BLaER1 treated with 17β-estradiol and CSF1 and Interleukin-3, amounts not matched to agents 10 nM and 100 nM (cell line): ENCODE data around the gene ECD.

Source experiments
- H3K27ac ChIP-seq, 11 experiments: shearing (Covaris generic); formaldehyde crosslinking; 2 replicates each; pipeline ENCODE4 v1.8.1; 2022
- H3K27me3 ChIP-seq, 11 experiments: shearing (Covaris generic); formaldehyde crosslinking; 2 replicates each; pipeline ENCODE4 v1.8.1; 2022
- H3K36me3 ChIP-seq, 11 experiments: shearing (Covaris generic); formaldehyde crosslinking; 2 replicates each; pipeline ENCODE4 v1.8.1; 2022
- H3K4me1 ChIP-seq, 10 experiments: shearing (Covaris generic); formaldehyde crosslinking; 2 replicates each; pipeline ENCODE4 v1.8.1; 2022
- H3K4me2 ChIP-seq, 11 experiments: shearing (Covaris generic); formaldehyde crosslinking; 2 replicates each; pipeline ENCODE4 v1.8.1; 2022
- H3K4me3 ChIP-seq, 10 experiments: shearing (Covaris generic); formaldehyde crosslinking; 2 replicates each; pipeline ENCODE4 v1.8.1; 2022
- H3K9ac ChIP-seq, 11 experiments: shearing (Covaris generic); formaldehyde crosslinking; 2 replicates each; pipeline ENCODE4 v1.8.1; 2022
- H3K9me3 ChIP-seq, 11 experiments: shearing (Covaris generic); formaldehyde crosslinking; replicated peaks in 1 of 11; 2 replicates each; pipeline ENCODE4 v1.8.1; 2022
- H4K20me1 ChIP-seq, 11 experiments: shearing (Covaris generic); formaldehyde crosslinking; 2 replicates each; pipeline ENCODE4 v1.8.1; 2022
- Cebpa-rat ChIP-seq, 11 experiments: shearing (Covaris generic); IDR thresholded peaks; 2 replicates each; pipeline ENCODE4 v1.8.1; 2022

Gene ECD

DNA sequence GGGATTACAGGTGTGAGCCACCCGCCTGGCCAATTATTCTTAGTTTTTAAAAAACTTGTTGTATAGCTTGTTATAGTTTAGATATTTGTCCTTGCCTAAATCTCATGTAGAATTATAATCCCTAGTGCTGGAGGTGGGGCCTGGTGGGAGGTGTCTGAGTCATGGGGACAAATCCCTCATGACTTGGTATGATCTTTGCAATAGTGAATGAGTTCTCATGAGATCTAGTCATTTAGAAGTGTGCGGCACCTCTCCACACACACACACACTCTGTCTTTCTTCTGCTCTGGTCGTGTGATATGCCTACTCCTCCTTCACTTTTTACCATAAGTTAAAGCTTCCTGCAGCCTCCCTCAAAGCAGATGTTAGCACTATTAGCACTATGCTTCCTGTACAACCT, 37.3 kb upstream of the ECD start:
- Histone ChIP-seq H3K36me3 (peaks cover 13 to 52% (median 25%) of the 10 kb centered on the region in 11 experiments; a peak in 19 of 22 replicates), H3K9me3 (peaks cover 0 to 19% (median 12%) of the 10 kb centered on the region in 11 experiments; a peak in 19 of 22 replicates), H3K4me2 (no peak overlapping the region), H3K4me1 (no peaks in the 10 kb centered on the region; a peak in 1 of 20 replicates), H3K4me3 (no peak overlapping the region), H3K9ac (no peak overlapping the region), H4K20me1 (no peaks in the 10 kb centered on the region), H3K27ac (no peak overlapping the region), H3K27me3 (no peaks in the 10 kb centered on the region)
- TF ChIP-seq Cebpa-rat (IDR thresholded peaks at IDR 0.05) = no peak

- no peaks in the 10 kb centered on the region for H4K20me1 ChIP-seq
- TF ChIP-seq Cebpa-rat (IDR thresholded peaks at IDR 0.05) = no peak
- H3K4me3 ChIP-seq = no peak overlapping the region
- H3K4me1 ChIP-seq = peaks cover 0 to 15% (median 7%) of the 10 kb centered on the region in 10 experiments; a peak in 16 of 20 replicates
- H3K9me3 ChIP-seq = no peaks in the 10 kb centered on the region
- H3K27ac ChIP-seq = no peak overlapping the region
- no peak overlapping the region for H3K9ac ChIP-seq
- no peaks in the 10 kb centered on the region for H3K27me3 ChIP-seq
- no peak overlapping the region for H3K4me2 ChIP-seq
- peaks cover 9 to 68% (median 23%) of the 10 kb centered on the region in 11 experiments; a peak in 20 of 22 replicates for H3K36me3 ChIP-seq
These were observed 22.4 kb upstream of the ECD start for GRCh38 chr10:73190188-73190587.

- Histone ChIP-seq H3K9me3 (peaks cover 0 to 12% (median 10%) of the 10 kb centered on the region in 11 experiments; a peak in 11 of 22 replicates), H3K4me1 (peaks cover 0 to 15% (median 7%) of the 10 kb centered on the region in 10 experiments; a peak in 16 of 20 replicates), H3K27me3 (no peaks in the 10 kb centered on the region), H4K20me1 (no peaks in the 10 kb centered on the region), H3K4me3 (no peak overlapping the region), H3K27ac (no peak overlapping the region), H3K9ac (no peak overlapping the region), H3K4me2 (no peak overlapping the region), H3K36me3 (peaks cover 21 to 68% (median 28%) of the 10 kb centered on the region in 11 experiments; a peak in 21 of 22 replicates)
- no peak for TF ChIP-seq Cebpa-rat (IDR thresholded peaks at IDR 0.05)
These were observed 18.5 kb upstream of the ECD start for GRCh38 chr10:73186266-73186665.

DNA sequence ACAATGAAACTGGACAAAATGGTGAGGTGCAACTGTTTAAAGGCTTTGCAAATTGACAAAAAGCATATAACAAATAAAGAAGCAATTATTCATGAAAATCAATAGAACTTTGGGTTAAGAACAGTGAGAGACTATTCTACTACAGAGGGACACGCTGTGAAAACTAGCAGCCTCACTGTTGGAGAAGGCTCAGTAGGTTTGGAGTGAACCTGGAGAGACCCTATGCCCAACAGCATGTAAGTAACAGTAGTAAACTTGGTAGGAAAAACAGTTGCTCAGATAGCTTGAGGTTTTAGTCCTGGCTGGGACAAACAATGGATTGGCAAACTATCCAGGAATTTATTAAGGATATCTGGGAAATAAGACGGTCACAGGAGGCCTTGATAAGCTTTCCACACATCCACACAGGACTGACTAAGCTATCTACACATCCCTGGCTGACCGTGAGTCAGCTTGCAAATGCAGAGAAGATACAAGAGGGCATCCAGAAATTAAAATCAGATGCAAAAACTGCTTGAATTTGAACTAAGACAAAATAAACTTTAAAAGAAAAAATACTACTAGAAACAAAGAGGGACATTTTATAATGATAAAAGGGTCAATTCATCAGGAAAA, 16.0 kb upstream of the ECD start:
- Histone ChIP-seq H3K9me3 (peaks cover 0 to 15% (median 12%) of the 10 kb centered on the region in 11 experiments; a peak in 11 of 22 replicates), H4K20me1 (no peaks in the 10 kb centered on the region), H3K4me3 (no peak overlapping the region), H3K4me2 (no peak overlapping the region), H3K27me3 (no peaks in the 10 kb centered on the region), H3K4me1 (peaks cover 0 to 12% (median 6%) of the 10 kb centered on the region in 10 experiments; a peak in 16 of 20 replicates), H3K9ac (no peak overlapping the region), H3K27ac (no peak overlapping the region), H3K36me3 (peaks cover 36 to 78% (median 46%) of the 10 kb centered on the region in 11 experiments)
- TF ChIP-seq Cebpa-rat (IDR thresholded peaks at IDR 0.05) = no peak

DNA sequence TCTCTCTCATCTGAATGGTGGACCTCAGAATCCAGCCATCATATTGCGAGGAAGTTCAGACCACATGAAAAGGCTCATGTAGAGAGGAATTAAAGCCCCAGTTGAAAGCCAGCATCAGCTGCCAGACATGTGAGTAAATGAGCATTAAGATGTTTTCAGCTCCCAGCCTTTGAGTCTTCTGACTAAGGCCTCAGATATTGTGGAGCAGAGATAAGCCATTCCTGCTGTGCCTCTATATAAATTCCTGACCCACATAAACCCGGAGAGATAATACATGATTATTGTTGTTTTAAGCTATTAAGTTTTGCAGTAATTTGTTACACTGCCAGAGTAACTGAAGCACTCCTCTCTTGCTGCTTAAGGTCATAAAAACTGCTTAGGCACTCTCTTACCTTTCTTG, 14.8 kb upstream of the ECD start:
- peaks cover 0 to 15% (median 12%) of the 10 kb centered on the region in 11 experiments; a peak in 11 of 22 replicates for H3K9me3 ChIP-seq
- peaks cover 43 to 88% (median 53%) of the 10 kb centered on the region in 11 experiments for H3K36me3 ChIP-seq
- no peak overlapping the region for H3K9ac ChIP-seq
- H4K20me1 ChIP-seq = no peaks in the 10 kb centered on the region
- no peak for TF ChIP-seq Cebpa-rat (IDR thresholded peaks at IDR 0.05)
- H3K27me3 ChIP-seq = no peaks in the 10 kb centered on the region
- H3K4me2 ChIP-seq = no peak overlapping the region
- no peak overlapping the region for H3K27ac ChIP-seq
- H3K4me1 ChIP-seq = no peaks in the 10 kb centered on the region
- H3K4me3 ChIP-seq = no peak overlapping the region

GRCh38 chr10:73174148-73174925, 6.5 kb upstream of the ECD start:
- Histone ChIP-seq H3K27me3 (no peaks in the 10 kb centered on the region), H3K9me3 (no peaks in the 10 kb centered on the region), H3K4me3 (no peak overlapping the region), H3K36me3 (peaks cover 28 to 65% (median 41%) of the 10 kb centered on the region in 11 experiments), H3K4me2 (no peak overlapping the region), H3K27ac (no peak overlapping the region), H3K9ac (no peak overlapping the region), H3K4me1 (peaks cover 0 to 4% (median 2%) of the 10 kb centered on the region in 10 experiments; a peak in 10 of 20 replicates), H4K20me1 (no peaks in the 10 kb centered on the region)
- TF ChIP-seq Cebpa-rat (IDR thresholded peaks at IDR 0.05) = no peak

GRCh38 chr10:73172867-73173266, 5.1 kb upstream of the ECD start:
- TF ChIP-seq Cebpa-rat (IDR thresholded peaks at IDR 0.05) = no peak
- Histone ChIP-seq H3K27me3 (no peaks in the 10 kb centered on the region), H3K4me1 (peaks cover 8 to 12% (median 10%) of the 10 kb centered on the region in 10 experiments), H3K4me2 (no peak overlapping the region), H3K9me3 (no peaks in the 10 kb centered on the region), H3K27ac (no peak overlapping the region), H3K9ac (no peak overlapping the region), H3K36me3 (peaks cover 19 to 52% (median 32%) of the 10 kb centered on the region in 11 experiments), H3K4me3 (no peak overlapping the region), H4K20me1 (no peaks in the 10 kb centered on the region)

DNA sequence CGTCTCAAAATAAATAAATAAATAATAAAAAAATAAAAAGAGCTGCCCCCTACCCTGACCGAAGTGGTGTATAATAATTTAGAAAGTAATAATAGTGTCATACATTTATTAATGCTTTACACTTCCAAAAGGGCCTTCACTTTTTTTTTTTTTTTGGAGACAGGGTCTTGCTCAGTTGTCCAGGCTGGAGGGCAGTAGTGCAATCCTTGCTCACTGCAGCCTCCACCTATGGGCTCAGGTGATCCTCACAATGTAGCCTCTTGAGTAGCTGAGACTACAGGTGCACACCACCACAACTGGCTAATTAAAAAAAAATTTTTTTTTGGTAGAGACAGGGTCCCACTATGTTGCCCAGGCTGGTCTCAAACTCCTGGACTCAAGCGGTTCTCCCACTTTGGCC, 1.5 kb upstream of the ECD start:
- TF ChIP-seq Cebpa-rat (IDR thresholded peaks at IDR 0.05) = no peak
- Histone ChIP-seq H3K27me3 (no peaks in the 10 kb centered on the region), H3K4me1 (peaks cover 11 to 32% (median 26%) of the 10 kb centered on the region in 10 experiments), H4K20me1 (peaks cover 0 to 12% (median 3%) of the 10 kb centered on the region in 11 experiments; a peak in 13 of 22 replicates), H3K4me2 (peak overlapping the region; percentile 72 to 97 (median 89); a peak in 19 of 22 replicates), H3K9ac (peak overlapping the region in 3 of 11 experiments; percentile 89 to 91 (median 91); a peak in 3 of 22 replicates), H3K4me3 (peak overlapping the region in 5 of 10 experiments; percentile 77 to 86 (median 83); a peak in 5 of 20 replicates), H3K9me3 (peaks cover 0 to 7% (median 4%) of the 10 kb centered on the region in 11 experiments; a peak in 7 of 22 replicates), H3K36me3 (peaks cover 0 to 29% (median 19%) of the 10 kb centered on the region in 11 experiments; a peak in 16 of 22 replicates), H3K27ac (no peak overlapping the region)

- Histone ChIP-seq H3K4me1 (peaks cover 11 to 39% (median 26%) of the 10 kb centered on the region in 10 experiments), H4K20me1 (peaks cover 0 to 21% (median 12%) of the 10 kb centered on the region in 11 experiments; a peak in 16 of 22 replicates), H3K9me3 (peaks cover 0 to 7% (median 4%) of the 10 kb centered on the region in 11 experiments; a peak in 7 of 22 replicates), H3K27me3 (no peaks in the 10 kb centered on the region), H3K27ac (peak overlapping the region; percentile 83 to 95 (median 88)), H3K4me3 (peak overlapping the region; percentile 77 to 91 (median 82)), H3K36me3 (peaks cover 7 to 36% (median 24%) of the 10 kb centered on the region in 11 experiments), H3K4me2 (peak overlapping the region; percentile 72 to 97 (median 89)), H3K9ac (peak overlapping the region; percentile 83 to 95 (median 91))
- TF ChIP-seq Cebpa-rat (IDR thresholded peaks at IDR 0.05) = no peak
These were observed 626 bp upstream of the ECD start for GRCh38 chr10:73168465-73168803.
